ENCODE measurements around the gene MFAP1. TPM values are rescaled to one million over a fixed set of nuclear protein-coding genes. Genes with fewer than 3 reads are reported as not detected.

The MFAP1 gene
- total RNA-seq, 2 experiments from 2014 or later = 39.8 to 43.1 TPM

DNA sequence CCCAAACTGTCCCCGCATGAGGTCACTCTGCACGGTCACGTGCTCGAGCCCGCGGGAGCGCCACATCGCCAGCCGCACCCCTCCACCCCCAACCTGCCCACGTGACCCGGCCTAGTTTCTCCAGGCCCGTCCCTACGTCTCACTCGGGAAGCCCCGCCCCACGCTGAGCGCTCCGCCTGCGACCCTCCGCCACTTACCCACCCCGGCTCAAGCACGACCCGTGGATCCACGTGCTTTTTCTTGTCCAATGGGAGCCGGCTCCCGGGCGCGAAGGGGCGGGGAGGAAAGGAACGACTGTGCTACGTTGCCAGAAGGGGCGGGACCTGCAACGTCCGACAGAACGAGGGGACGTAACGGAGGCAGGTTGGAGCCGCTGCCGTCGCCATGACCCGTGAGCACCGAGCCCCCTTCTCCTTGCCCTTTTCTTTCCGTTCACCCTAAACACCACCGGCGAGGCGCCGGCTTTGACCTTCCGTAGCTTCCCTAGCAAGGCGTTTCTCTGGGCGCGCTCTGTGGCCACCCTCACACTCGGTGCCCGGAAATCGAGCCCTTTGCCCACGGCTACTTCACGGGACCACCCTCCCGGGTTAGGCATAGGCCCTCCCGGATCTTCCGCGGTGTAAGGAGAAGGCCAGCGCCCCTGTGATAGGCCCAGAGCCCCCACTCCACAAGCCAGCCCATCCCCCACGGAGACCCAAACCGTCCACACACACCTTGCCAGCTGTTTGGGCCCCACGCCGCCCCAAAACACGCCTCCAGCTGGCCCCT lies 32.3 kb downstream of the MFAP1 start, which contains the start of gene SERF2:
SERF2 (plus strand) TSS at position 328 of the 768 bp plus-strand sequence; CDS start at position 385, 57 bp downstream.
- peak within 1 kb of the TSS; percentile 98 for H3K27ac Mint-ChIP-seq
- CTCF ChIA-PET = interaction anchor here (1.0 to 3.1 kb wide), 3 partner anchors 15 to 33 kb away, joined by 3 to 17 read pairs (median 3); partner anchors contain the start of genes ELL3 and MFAP1
- H3K27me3 Mint-ChIP-seq = no peaks in the 10 kb centered on the region
- peaks cover 43% of the 10 kb centered on the region for H3K4me1 Mint-ChIP-seq (ENCODE audit: low read depth)
- peak within 1 kb of the TSS; percentile 98 for H3K4me3 Mint-ChIP-seq
- no peaks in the 10 kb centered on the region for H3K9me3 Mint-ChIP-seq
- intact Hi-C loops (cut with micrococcal nuclease) = no loop called here
- POLR2A ChIA-PET = interaction anchor here (0.9 to 2.8 kb wide), 10 partner anchors 9 to 45 kb away, joined by 3 to 30 read pairs (median 12); partner anchors contain the start of genes ELL3, HYPK, MFAP1 and SERINC4
- peak; percentile 97 for ATAC-seq
- TF ChIP-seq, protein P1, sequence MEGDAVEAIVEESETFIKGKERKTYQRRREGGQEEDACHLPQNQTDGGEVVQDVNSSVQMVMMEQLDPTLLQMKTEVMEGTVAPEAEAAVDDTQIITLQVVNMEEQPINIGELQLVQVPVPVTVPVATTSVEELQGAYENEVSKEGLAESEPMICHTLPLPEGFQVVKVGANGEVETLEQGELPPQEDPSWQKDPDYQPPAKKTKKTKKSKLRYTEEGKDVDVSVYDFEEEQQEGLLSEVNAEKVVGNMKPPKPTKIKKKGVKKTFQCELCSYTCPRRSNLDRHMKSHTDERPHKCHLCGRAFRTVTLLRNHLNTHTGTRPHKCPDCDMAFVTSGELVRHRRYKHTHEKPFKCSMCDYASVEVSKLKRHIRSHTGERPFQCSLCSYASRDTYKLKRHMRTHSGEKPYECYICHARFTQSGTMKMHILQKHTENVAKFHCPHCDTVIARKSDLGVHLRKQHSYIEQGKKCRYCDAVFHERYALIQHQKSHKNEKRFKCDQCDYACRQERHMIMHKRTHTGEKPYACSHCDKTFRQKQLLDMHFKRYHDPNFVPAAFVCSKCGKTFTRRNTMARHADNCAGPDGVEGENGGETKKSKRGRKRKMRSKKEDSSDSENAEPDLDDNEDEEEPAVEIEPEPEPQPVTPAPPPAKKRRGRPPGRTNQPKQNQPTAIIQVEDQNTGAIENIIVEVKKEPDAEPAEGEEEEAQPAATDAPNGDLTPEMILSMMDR (IDR thresholded peaks at IDR 0.05) = no peak
- peaks cover 45% of the 10 kb centered on the region for H3K36me3 Mint-ChIP-seq (ENCODE audit: low read depth)
- DNase-seq = peak; percentile 100

DNA sequence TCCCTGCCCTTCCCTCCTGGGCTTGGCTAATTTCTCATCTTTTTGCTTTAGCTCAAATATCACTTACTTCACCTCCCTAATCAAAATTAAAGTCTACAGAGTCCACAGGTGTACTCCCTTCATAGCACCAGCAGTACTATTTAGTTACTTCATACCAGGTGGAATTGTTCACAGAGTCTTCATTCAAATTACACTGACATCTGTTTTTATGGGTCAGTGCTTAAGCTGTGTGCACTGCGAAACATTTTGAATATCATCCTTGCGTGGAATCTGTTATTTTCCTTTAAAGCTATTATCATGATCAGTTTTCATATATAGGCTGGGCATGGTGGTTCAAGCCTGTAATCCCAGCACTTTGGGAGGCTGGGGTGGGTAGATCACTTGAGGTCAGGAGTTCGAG lies 35.1 kb downstream of the MFAP1 start:
- no peak for ATAC-seq
- intact Hi-C loops (cut with micrococcal nuclease) = no loop called here
- Mint-ChIP-seq H3K27me3 (no peaks in the 10 kb centered on the region), H3K27ac (no peak overlapping the region), H3K4me1 (ENCODE audit: low read depth) (peaks cover 21% of the 10 kb centered on the region), H3K36me3 (ENCODE audit: low read depth) (peaks cover 20% of the 10 kb centered on the region), H3K9me3 (no peaks in the 10 kb centered on the region), H3K4me3 (no peak overlapping the region)
- TF ChIP-seq, protein P1 (IDR thresholded peaks at IDR 0.05) = no peak
- DNase-seq = no peak
- POLR2A ChIA-PET = interaction anchor here (1.2 to 2.3 kb wide), 2 partner anchors 12 to 36 kb away, joined by 5 to 9 read pairs; partner anchors contain the start of gene ELL3
- CTCF ChIA-PET = interaction anchor here (0.7 to 3.1 kb wide), 3 partner anchors 9 to 38 kb away, joined by 3 to 16 read pairs (median 7); partner anchors contain the start of gene ELL3

DNA sequence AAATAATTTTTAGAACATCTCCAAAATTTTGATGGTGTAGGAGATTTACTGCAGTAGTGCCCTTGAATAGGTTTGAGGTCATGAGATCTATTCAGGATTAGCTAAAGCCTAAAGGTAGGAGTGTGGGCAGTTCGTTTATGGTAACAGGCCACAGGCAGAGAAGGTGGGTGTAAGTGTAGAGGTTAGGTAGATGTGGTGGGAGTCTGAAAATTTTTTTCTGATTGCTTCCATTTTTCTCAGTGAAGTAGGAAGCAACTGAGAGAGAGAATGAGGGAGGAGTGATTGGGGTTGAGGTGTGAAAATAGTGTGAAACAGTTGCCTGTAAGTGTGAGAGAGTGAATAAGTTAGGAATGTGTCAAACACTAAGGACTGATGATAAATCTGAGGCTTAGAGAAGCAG lies 45.5 kb downstream of the MFAP1 start:
- ChIA-PET POLR2A (interaction anchor here (2.9 to 3.4 kb wide), 2 partner anchors 13 to 45 kb away, joined by 15 to 30 read pairs; partner anchors contain the start of genes MFAP1 and SERF2), CTCF (interaction anchor here (2.9 to 3.0 kb wide), 2 partner anchors 10 to 22 kb away, joined by 10 to 15 read pairs; partner anchors contain the start of genes HYPK and SERINC4)
- DNase-seq (no peak), ATAC-seq (no peak)
- H3K9me3 Mint-ChIP-seq = no peaks in the 10 kb centered on the region
- no peaks in the 10 kb centered on the region for H3K27me3 Mint-ChIP-seq
- H3K4me1 Mint-ChIP-seq (ENCODE audit: low read depth) = peaks cover 29% of the 10 kb centered on the region
- TF ChIP-seq, protein P1 (IDR thresholded peaks at IDR 0.05) = no peak
- H3K27ac Mint-ChIP-seq = peak overlapping the region; percentile 18
- peaks cover 12% of the 10 kb centered on the region for H3K36me3 Mint-ChIP-seq (ENCODE audit: low read depth)
- intact Hi-C loops (cut with micrococcal nuclease) = no loop called here
- H3K4me3 Mint-ChIP-seq = no peak overlapping the region

DNA sequence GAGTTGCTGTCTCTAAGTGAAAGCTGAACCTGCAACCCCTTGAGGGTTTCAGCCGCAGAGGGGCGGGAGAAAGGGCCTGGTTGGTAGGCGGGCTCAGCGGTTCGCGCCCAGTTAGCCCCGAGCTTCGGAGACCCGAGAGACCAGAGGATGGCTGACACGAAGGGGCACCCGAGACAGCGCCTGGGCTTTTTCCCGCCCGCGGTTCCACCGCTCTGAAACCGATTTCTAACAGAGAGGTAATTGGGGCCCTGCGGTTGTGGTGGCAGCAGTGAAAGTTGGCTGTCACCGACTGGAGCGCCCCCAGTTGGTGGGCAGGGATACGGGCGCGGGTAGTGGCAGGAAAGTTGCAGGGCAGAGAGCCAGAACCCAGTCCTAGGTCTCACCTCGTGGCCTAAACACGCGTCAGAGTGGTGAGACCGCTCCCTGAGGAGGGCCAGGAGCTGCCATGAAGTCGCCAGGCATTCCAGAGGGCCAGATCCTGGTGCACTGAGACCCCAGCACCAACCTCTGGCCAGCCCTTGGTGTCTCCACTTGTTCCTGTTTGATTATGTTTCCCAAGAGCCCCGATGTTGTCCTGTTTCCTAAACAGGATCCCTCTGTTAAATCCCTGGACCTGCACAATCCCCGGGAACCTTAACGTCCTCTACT lies 47.1 kb downstream of the MFAP1 start:
- H3K9me3 Mint-ChIP-seq = no peaks in the 10 kb centered on the region
- peak; percentile 86 for ATAC-seq
- H3K4me3 Mint-ChIP-seq = peak overlapping the region; percentile 80
- intact Hi-C loops (cut with micrococcal nuclease) = no loop called here
- DNase-seq = peak; percentile 96
- H3K27me3 Mint-ChIP-seq = no peaks in the 10 kb centered on the region
- H3K36me3 Mint-ChIP-seq (ENCODE audit: low read depth) = peaks cover 24% of the 10 kb centered on the region
- CTCF ChIA-PET = interaction anchor here (0.6 to 3.0 kb wide), 21 partner anchors 9 to 288 kb away, joined by 3 to 17 read pairs (median 4); partner anchors contain the start of genes HYPK, MFAP1, PDIA3 and SERF2
- POLR2A ChIA-PET = interaction anchor here (0.9 to 3.5 kb wide), 14 partner anchors 9 to 50 kb away, joined by 3 to 30 read pairs (median 8); partner anchors contain the start of genes HYPK, MFAP1, PDIA3 and SERF2
- H3K4me1 Mint-ChIP-seq (ENCODE audit: low read depth) = peaks cover 29% of the 10 kb centered on the region
- TF ChIP-seq, protein P1 (IDR thresholded peaks at IDR 0.05) = peak; percentile 70
- peak overlapping the region; percentile 95 for H3K27ac Mint-ChIP-seq

All from activated CD8-positive, alpha-beta T cell treated with anti-CD3 and anti-CD28 coated beads for 36 hours (primary cell).